ENCODE data around the gene NVL. TPM values are rescaled to one million over a fixed set of nuclear protein-coding genes. Genes with fewer than 3 reads are reported as not detected.

NVL gene
- total RNA-seq, 4 donors from 2014 or later = 35.9 to 52.3 (median 40.5) TPM

- TF ChIP-seq POLR2A (IDR thresholded peaks at IDR 0.05) (peak; percentile 79), EP300 (IDR thresholded peaks at IDR 0.05; ENCODE audit: low read depth) (no peak), POLR2AphosphoS5 (IDR thresholded peaks at IDR 0.05) (peak; percentile 90 to 93 (median 91))
- TF ChIP-seq, protein P1, sequence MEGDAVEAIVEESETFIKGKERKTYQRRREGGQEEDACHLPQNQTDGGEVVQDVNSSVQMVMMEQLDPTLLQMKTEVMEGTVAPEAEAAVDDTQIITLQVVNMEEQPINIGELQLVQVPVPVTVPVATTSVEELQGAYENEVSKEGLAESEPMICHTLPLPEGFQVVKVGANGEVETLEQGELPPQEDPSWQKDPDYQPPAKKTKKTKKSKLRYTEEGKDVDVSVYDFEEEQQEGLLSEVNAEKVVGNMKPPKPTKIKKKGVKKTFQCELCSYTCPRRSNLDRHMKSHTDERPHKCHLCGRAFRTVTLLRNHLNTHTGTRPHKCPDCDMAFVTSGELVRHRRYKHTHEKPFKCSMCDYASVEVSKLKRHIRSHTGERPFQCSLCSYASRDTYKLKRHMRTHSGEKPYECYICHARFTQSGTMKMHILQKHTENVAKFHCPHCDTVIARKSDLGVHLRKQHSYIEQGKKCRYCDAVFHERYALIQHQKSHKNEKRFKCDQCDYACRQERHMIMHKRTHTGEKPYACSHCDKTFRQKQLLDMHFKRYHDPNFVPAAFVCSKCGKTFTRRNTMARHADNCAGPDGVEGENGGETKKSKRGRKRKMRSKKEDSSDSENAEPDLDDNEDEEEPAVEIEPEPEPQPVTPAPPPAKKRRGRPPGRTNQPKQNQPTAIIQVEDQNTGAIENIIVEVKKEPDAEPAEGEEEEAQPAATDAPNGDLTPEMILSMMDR (IDR thresholded peaks at IDR 0.05) = no peak
- Histone ChIP-seq H3K27me3 (no peaks in the 10 kb centered on the region), H3K4me3 (peak within 1 kb of the TSS; percentile 67 to 86 (median 80)), H3K9me3 (no peaks in the 10 kb centered on the region), H3K36me3 (no peaks in the 10 kb centered on the region), H3K27ac (peak within 1 kb of the TSS; percentile 89 to 98 (median 94)), H3K4me1 (peaks cover 6 to 37% (median 18%) of the 10 kb centered on the region in 4 donors)
- in situ Hi-C loops (cut with MboI; ENCODE audit: low pct_ligation_motif_present in 1 of 4, low pct_unique_long_range_greater_than_20kb in 1 of 4, low sequenced_read_pairs in 3 of 4) = no loop called here
- intact Hi-C loops (cut with DNase I; ENCODE audit: low total_unique reads) = loop anchor here (10.0 kb wide), 1 partner anchor 152 kb away; the partner anchor contains the start of gene NVL
- peak; percentile 85 for DNase-seq
- WGBS, 2 donors (ENCODE audit: low coverage in 1 of 2) = 1% methylated on average over 61 of the region's 94 CpGs; no CpG with 5 or more reads in 1 of the 2 donors
Measured at GRCh38 chr1:224182866-224183590, 146.9 kb downstream of the NVL start, which contains the start of gene DEGS1. DEGS1 (plus strand) TSS chr1:224183240; CDS start chr1:224183337, 97 bp downstream.

- intact Hi-C loops (cut with DNase I; ENCODE audit: low total_unique reads) = loop anchor here (10.0 kb wide), 1 partner anchor 153 kb away; the partner anchor contains the start of gene NVL
- Histone ChIP-seq H3K27me3 (no peaks in the 10 kb centered on the region), H3K9me3 (no peaks in the 10 kb centered on the region), H3K4me1 (peaks cover 6 to 37% (median 17%) of the 10 kb centered on the region in 4 donors), H3K36me3 (no peaks in the 10 kb centered on the region), H3K4me3 (peak overlapping the region; percentile 67 to 86 (median 80)), H3K27ac (peak overlapping the region; percentile 89 to 98 (median 94))
- 41 to 44% methylated on average over 17 to 22 of the region's 22 CpGs for WGBS, 2 donors (ENCODE audit: low coverage in 1 of 2)
- TF ChIP-seq, protein P1 (IDR thresholded peaks at IDR 0.05) = no peak
- TF ChIP-seq EP300 (IDR thresholded peaks at IDR 0.05; ENCODE audit: low read depth) (no peak), POLR2AphosphoS5 (IDR thresholded peaks at IDR 0.05) (no peak)
- DNase-seq = peak; percentile 14
- in situ Hi-C loops (cut with MboI; ENCODE audit: low pct_ligation_motif_present in 1 of 4, low pct_unique_long_range_greater_than_20kb in 1 of 4, low sequenced_read_pairs in 3 of 4) = no loop called here
Measured at GRCh38 chr1:224182057-224182865, 147.7 kb downstream of the NVL start.

GRCh38 chr1:224181453-224181810, 148.5 kb downstream of the NVL start:
- no peaks in the 10 kb centered on the region for H3K27me3 ChIP-seq
- TF ChIP-seq, protein P1 (IDR thresholded peaks at IDR 0.05) = no peak
- TF ChIP-seq EP300 (IDR thresholded peaks at IDR 0.05; ENCODE audit: low read depth) = no peak
- in situ Hi-C loops (cut with MboI; ENCODE audit: low pct_ligation_motif_present in 1 of 4, low pct_unique_long_range_greater_than_20kb in 1 of 4, low sequenced_read_pairs in 3 of 4) (no loop called here), intact Hi-C loops (cut with DNase I; ENCODE audit: low total_unique reads) (loop anchor here (10.0 kb wide), 1 partner anchor 153 kb away; the partner anchor contains the start of gene NVL)
- no peaks in the 10 kb centered on the region for H3K9me3 ChIP-seq
- no peak overlapping the region for H3K27ac ChIP-seq
- no peak for DNase-seq
- H3K36me3 ChIP-seq = no peaks in the 10 kb centered on the region
- peaks cover 6 to 37% (median 15%) of the 10 kb centered on the region in 4 donors for H3K4me1 ChIP-seq
- WGBS, 2 donors (ENCODE audit: low coverage in 1 of 2) = 86 to 92% methylated on average over 1 to 4 of the region's 4 CpGs
- no peak overlapping the region for H3K4me3 ChIP-seq
